GM13977 (cell line): ENCODE measurements around the gene PACS1.
"Not testable (repeated sequence)": the region's sequence is repeated elsewhere in the genome, so short reads cannot be mapped to it uniquely, and the experiment has no call there.

Source experiments
- DNase-seq: peaks from one replicate; pipeline ENCODE4 v3.0.0; 2012; ENCODE audit warnings: low spot score
- in situ Hi-C: fragments of 300-500 bp; cut with MboI; formaldehyde crosslinking; loops from one replicate; pipeline ENCODE4 v1.12.0; 2022; ENCODE audit warnings: low sequenced_read_pairs, low pct_unique_long_range_greater_than_20kb, mixed read lengths, inconsistent platforms; ENCODE audit not compliant: unreplicated experiment
- TF ChIP-seq, protein P1 (sequence below): IDR thresholded peaks from 2 replicates; pipeline ENCODE4 v1.5.1; 2012; ENCODE audit warnings: mild to moderate bottlenecking, control low read depth; ENCODE audit not compliant: insufficient read depth; ENCODE audit errors: extremely low read depth, missing control alignments

Gene PACS1

DNA sequence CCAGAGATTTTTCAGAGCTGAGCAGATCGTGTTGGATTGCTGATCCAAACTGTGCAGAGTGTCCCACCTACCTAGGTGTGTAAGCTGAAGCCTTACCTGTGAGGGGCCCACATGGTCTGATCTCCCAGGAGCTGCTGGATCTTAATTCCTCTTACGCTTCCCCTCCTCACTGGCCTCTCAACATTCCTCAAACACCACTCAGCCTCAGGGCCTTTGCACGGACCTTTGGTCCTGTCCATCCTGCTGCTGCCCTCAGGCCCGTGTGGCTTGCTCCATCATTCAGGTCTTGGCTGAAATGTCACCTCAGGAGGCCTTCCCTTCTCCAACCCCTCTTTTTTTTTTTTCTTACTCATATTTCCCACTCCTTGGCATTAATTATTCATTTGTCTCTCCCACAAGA, 177.2 kb downstream of the PACS1 start:
- DNase-seq = no peak
- TF ChIP-seq, protein P1, sequence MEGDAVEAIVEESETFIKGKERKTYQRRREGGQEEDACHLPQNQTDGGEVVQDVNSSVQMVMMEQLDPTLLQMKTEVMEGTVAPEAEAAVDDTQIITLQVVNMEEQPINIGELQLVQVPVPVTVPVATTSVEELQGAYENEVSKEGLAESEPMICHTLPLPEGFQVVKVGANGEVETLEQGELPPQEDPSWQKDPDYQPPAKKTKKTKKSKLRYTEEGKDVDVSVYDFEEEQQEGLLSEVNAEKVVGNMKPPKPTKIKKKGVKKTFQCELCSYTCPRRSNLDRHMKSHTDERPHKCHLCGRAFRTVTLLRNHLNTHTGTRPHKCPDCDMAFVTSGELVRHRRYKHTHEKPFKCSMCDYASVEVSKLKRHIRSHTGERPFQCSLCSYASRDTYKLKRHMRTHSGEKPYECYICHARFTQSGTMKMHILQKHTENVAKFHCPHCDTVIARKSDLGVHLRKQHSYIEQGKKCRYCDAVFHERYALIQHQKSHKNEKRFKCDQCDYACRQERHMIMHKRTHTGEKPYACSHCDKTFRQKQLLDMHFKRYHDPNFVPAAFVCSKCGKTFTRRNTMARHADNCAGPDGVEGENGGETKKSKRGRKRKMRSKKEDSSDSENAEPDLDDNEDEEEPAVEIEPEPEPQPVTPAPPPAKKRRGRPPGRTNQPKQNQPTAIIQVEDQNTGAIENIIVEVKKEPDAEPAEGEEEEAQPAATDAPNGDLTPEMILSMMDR = no peak
- in situ Hi-C loops = no loop called here

- TF ChIP-seq, protein P1 = no peak
- no peak for DNase-seq
- in situ Hi-C loops = no loop called here
Observed at GRCh38 chr11:66247801-66248200, 177.7 kb downstream of the PACS1 start.

DNA sequence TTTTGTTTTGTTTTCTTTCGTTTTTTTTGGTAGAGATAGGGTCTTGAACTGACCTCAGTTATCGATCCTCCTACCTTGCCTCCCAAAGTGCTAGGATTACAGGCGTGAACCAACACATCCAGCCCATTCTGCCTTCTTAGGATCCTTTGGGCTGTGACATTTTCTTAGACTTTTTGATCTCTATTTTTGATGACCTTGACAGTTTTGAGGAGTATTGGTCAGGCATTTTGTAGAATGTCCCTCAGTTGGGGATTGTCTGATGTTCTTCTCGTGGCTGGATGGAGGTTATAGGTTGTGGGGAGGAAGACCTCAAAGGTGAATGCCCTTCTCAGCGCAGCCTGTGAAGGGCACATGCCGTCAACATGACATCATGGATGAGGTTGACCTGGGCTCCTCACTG, 178.8 kb downstream of the PACS1 start:
- DNase-seq = no peak
- TF ChIP-seq, protein P1 = no peak
- in situ Hi-C loops = no loop called here

- in situ Hi-C loops = no loop called here
- TF ChIP-seq, protein P1 = no peak
- DNase-seq = no peak
Observed at GRCh38 chr11:66251809-66252208, 181.7 kb downstream of the PACS1 start.

DNA sequence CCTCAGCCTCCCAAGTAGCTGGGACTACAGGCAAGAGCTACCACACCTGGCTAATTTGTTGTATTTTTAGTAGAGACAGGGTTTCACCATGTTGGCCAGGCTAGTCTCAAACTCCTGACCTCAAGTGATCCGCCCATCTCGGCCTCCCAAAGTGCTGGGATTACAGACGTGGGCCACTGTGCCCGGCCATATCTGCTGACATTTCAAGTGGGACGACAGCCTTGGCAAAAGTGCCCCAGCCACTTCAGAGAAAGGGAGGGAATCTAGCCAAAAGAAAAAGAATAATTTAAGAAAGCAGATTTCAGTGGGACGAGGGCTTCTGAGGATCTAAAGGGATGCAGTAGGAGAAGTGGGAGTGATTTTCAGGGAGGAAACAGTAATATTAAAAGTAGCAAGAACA, 183.0 kb downstream of the PACS1 start:
- in situ Hi-C loops, DNase-seq: not testable (repeated sequence)

DNA sequence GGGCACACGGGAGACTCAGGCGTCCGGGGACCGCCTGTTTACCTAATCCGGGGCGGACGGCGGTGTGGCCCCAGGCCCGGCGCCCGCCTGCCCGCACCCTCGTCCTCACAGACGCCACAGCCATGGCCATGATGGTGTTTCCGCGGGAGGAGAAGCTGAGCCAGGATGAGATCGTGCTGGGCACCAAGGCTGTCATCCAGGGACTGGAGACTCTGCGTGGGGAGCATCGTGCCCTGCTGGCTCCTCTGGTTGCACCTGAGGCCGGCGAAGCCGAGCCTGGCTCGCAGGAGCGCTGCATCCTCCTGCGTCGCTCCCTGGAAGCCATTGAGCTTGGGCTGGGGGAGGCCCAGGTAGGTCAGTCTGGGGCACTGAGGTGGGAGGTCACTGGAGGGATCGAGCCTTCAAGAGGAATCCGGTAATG, 188.4 kb downstream of the PACS1 start:
- in situ Hi-C loops = no loop called here
- TF ChIP-seq, protein P1 = no peak

DNA sequence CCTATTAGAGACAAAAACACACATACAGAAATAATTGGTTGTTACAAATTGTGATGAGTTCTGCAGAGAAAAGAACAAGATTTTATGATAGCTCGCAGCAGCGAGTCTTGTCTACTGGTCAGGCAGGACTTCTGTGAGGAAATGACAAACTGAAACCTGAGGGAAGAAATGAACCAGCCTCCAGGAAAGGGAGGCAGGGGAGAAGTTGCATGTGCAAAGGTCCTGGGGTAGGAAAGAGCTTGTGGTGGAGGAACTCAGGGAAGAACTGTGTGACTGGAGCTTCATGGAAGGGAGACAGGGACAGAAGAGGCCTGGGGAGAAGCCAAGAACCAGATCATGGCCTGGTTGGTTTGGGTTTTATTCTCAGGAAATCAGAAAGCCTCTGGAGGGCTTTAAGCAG, 189.2 kb downstream of the PACS1 start:
- in situ Hi-C loops = no loop called here
- DNase-seq = no peak
- TF ChIP-seq, protein P1 = no peak

More for the DNA sequence above, 188.4 kb downstream of the PACS1 start:
- DNase-seq = peak; percentile 59
